ENCODE results near the gene RPRD1A.

DNA sequence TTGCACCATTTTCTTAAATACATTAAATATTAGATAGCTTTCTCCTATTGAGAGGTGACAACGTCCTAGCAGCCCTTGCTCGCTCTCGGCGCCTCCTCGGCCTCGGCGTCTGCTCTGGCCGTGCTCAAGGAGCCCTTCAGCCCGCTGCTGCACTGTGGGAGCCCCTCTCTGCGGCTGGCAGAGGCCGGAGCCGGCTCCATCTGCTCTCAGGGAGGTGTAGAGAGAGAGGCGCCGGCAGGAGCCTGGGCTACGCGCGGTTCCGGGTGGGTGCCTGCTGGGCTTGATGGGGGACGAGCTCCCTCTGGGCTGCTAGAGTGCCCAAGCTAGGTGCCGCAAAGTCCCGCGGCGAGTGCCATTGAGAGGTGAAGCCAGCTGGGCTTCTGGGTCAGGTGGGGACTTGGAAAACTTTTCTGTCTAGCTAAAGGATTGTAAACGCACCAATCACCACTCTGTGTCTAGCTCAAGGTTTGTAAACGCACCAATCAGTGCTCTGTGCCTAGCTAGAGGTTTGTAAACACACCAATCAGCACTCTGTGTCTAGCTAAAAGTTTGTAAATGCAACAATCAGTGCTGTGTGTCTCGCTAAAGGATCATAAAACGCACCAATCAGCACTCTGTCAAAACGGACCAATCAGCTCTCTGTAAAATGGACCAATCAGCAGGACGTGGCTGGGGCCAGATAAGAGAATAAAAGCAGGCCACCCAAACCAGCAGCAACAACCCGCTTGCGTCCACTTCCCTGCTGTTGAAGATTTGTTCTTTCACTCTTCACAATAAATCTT is 3.1 kb downstream of the RPRD1A start:
- TF ChIP-seq EP300 (IDR thresholded peaks at IDR 0.05) (no peak), POLR2A (IDR thresholded peaks at IDR 0.05) (no peak)
